ENCODE results near the gene C1QTNF9. TPM values are rescaled to one million over a fixed set of nuclear protein-coding genes. Genes with fewer than 3 reads are reported as not detected.
"Not testable (repeated sequence)": the region's sequence is repeated elsewhere in the genome, so short reads cannot be mapped to it uniquely, and the experiment has no call there.

Gene C1QTNF9
- total RNA-seq, 1 experiment from 2014 or later = not detected

GRCh38 chr13:24323036-24323738 is 13.8 kb downstream of the C1QTNF9 start:
- no peaks in the 10 kb centered on the region for H3K27me3 ChIP-seq
- H3K27ac ChIP-seq = no peak overlapping the region
- DNase-seq = no peak
- no peaks in the 10 kb centered on the region for H3K36me3 ChIP-seq
- H3K9me3 ChIP-seq (replicated peaks) = no peaks in the 10 kb centered on the region
- no peaks in the 10 kb centered on the region for H3K4me1 ChIP-seq
- no peak overlapping the region for H3K4me3 ChIP-seq

- H3K27ac ChIP-seq = no peak overlapping the region
- DNase-seq = no peak
These were observed 14.3 kb downstream of the C1QTNF9 start for GRCh38 chr13:24323739-24324075.

GRCh38 chr13:24327598-24327997 is 18.2 kb downstream of the C1QTNF9 start:
- H3K27ac ChIP-seq; H3K9me3 ChIP-seq (replicated peaks); H3K4me3 ChIP-seq; H3K4me1 ChIP-seq; H3K36me3 ChIP-seq; H3K27me3 ChIP-seq; DNase-seq: not testable (repeated sequence)

More at GRCh38 chr13:24323739-24324075, 14.3 kb downstream of the C1QTNF9 start:
- H3K9me3 ChIP-seq (replicated peaks) = no peaks in the 10 kb centered on the region
- H3K4me3 ChIP-seq = no peak overlapping the region
- H3K36me3 ChIP-seq = no peaks in the 10 kb centered on the region
- no peaks in the 10 kb centered on the region for H3K27me3 ChIP-seq
- H3K4me1 ChIP-seq = no peaks in the 10 kb centered on the region

- no peaks in the 10 kb centered on the region for H3K4me1 ChIP-seq
- no peaks in the 10 kb centered on the region for H3K9me3 ChIP-seq (replicated peaks)
- H3K36me3 ChIP-seq = no peaks in the 10 kb centered on the region
- H3K4me3 ChIP-seq = no peak overlapping the region
- DNase-seq = no peak
- no peak overlapping the region for H3K27ac ChIP-seq
- H3K27me3 ChIP-seq = no peaks in the 10 kb centered on the region
These were observed 18.8 kb downstream of the C1QTNF9 start for GRCh38 chr13:24328145-24328544.

GRCh38 chr13:24338721-24339120 is 29.3 kb downstream of the C1QTNF9 start:
- no peaks in the 10 kb centered on the region for H3K9me3 ChIP-seq (replicated peaks)
- no peaks in the 10 kb centered on the region for H3K27me3 ChIP-seq
- H3K36me3 ChIP-seq = no peaks in the 10 kb centered on the region
- no peak overlapping the region for H3K27ac ChIP-seq
- DNase-seq = no peak
- no peak overlapping the region for H3K4me3 ChIP-seq
- H3K4me1 ChIP-seq = no peaks in the 10 kb centered on the region

- Histone ChIP-seq H3K9me3 (replicated peaks) (no peaks in the 10 kb centered on the region), H3K27me3 (no peaks in the 10 kb centered on the region), H3K36me3 (no peaks in the 10 kb centered on the region), H3K4me1 (no peaks in the 10 kb centered on the region), H3K4me3 (no peak overlapping the region), H3K27ac (no peak overlapping the region)
- no peak for DNase-seq
These were observed 30.7 kb downstream of the C1QTNF9 start for GRCh38 chr13:24339937-24340607.

- no peaks in the 10 kb centered on the region for H3K9me3 ChIP-seq (replicated peaks)
- no peak for DNase-seq
- no peak overlapping the region for H3K4me3 ChIP-seq
- no peak overlapping the region for H3K27ac ChIP-seq
- H3K4me1 ChIP-seq = no peaks in the 10 kb centered on the region
- H3K27me3 ChIP-seq = no peaks in the 10 kb centered on the region
- H3K36me3 ChIP-seq = no peaks in the 10 kb centered on the region
These were observed 31.2 kb downstream of the C1QTNF9 start for GRCh38 chr13:24340608-24340955.

- H3K4me1 ChIP-seq = no peaks in the 10 kb centered on the region
- no peak for DNase-seq
- H3K27ac ChIP-seq = no peak overlapping the region
- H3K27me3 ChIP-seq = no peaks in the 10 kb centered on the region
- H3K4me3 ChIP-seq = no peak overlapping the region
- H3K9me3 ChIP-seq (replicated peaks) = no peaks in the 10 kb centered on the region
- no peaks in the 10 kb centered on the region for H3K36me3 ChIP-seq
These were observed 32.1 kb downstream of the C1QTNF9 start for GRCh38 chr13:24341439-24341838.

- Histone ChIP-seq H3K4me1 (no peaks in the 10 kb centered on the region), H3K9me3 (replicated peaks) (no peaks in the 10 kb centered on the region), H3K4me3 (no peak overlapping the region), H3K27me3 (no peaks in the 10 kb centered on the region), H3K27ac (no peak overlapping the region), H3K36me3 (no peaks in the 10 kb centered on the region)
- no peak for DNase-seq
These were observed 39.0 kb downstream of the C1QTNF9 start for GRCh38 chr13:24348385-24348784.

GRCh38 chr13:24348797-24349515 is 39.6 kb downstream of the C1QTNF9 start:
- no peaks in the 10 kb centered on the region for H3K36me3 ChIP-seq
- DNase-seq = no peak
- H3K27ac ChIP-seq = no peak overlapping the region
- no peaks in the 10 kb centered on the region for H3K27me3 ChIP-seq
- H3K4me1 ChIP-seq = no peaks in the 10 kb centered on the region
- H3K9me3 ChIP-seq (replicated peaks) = no peaks in the 10 kb centered on the region
- H3K4me3 ChIP-seq = no peak overlapping the region

- DNase-seq; H3K27me3 ChIP-seq; H3K36me3 ChIP-seq; H3K9me3 ChIP-seq (replicated peaks); H3K4me3 ChIP-seq; H3K27ac ChIP-seq; H3K4me1 ChIP-seq: not testable (repeated sequence)
These were observed 40.6 kb downstream of the C1QTNF9 start for GRCh38 chr13:24349778-24350664.

- Histone ChIP-seq H3K36me3 (no peaks in the 10 kb centered on the region), H3K27me3 (no peaks in the 10 kb centered on the region), H3K4me3 (no peak overlapping the region), H3K27ac (no peak overlapping the region), H3K4me1 (no peaks in the 10 kb centered on the region), H3K9me3 (replicated peaks) (no peaks in the 10 kb centered on the region)
- no peak for DNase-seq
These were observed 42.0 kb downstream of the C1QTNF9 start for GRCh38 chr13:24351423-24351822.

- H3K4me1 ChIP-seq = no peaks in the 10 kb centered on the region
- no peaks in the 10 kb centered on the region for H3K27me3 ChIP-seq
- H3K9me3 ChIP-seq (replicated peaks) = no peaks in the 10 kb centered on the region
- DNase-seq = no peak
- no peak overlapping the region for H3K4me3 ChIP-seq
- H3K27ac ChIP-seq = no peak overlapping the region
- H3K36me3 ChIP-seq = no peaks in the 10 kb centered on the region
These were observed 44.4 kb downstream of the C1QTNF9 start for GRCh38 chr13:24353736-24354135.

GRCh38 chr13:24355103-24355502 is 45.7 kb downstream of the C1QTNF9 start:
- no peak for DNase-seq
- no peaks in the 10 kb centered on the region for H3K4me1 ChIP-seq
- no peaks in the 10 kb centered on the region for H3K27me3 ChIP-seq
- no peak overlapping the region for H3K27ac ChIP-seq
- no peaks in the 10 kb centered on the region for H3K36me3 ChIP-seq
- no peaks in the 10 kb centered on the region for H3K9me3 ChIP-seq (replicated peaks)
- no peak overlapping the region for H3K4me3 ChIP-seq

- no peaks in the 10 kb centered on the region for H3K4me1 ChIP-seq
- no peaks in the 10 kb centered on the region for H3K36me3 ChIP-seq
- H3K27me3 ChIP-seq = no peaks in the 10 kb centered on the region
- H3K4me3 ChIP-seq = no peak overlapping the region
- no peak for DNase-seq
- no peaks in the 10 kb centered on the region for H3K9me3 ChIP-seq (replicated peaks)
- no peak overlapping the region for H3K27ac ChIP-seq
These were observed 46.9 kb downstream of the C1QTNF9 start for GRCh38 chr13:24356270-24356669.

Measured in SJCRH30 (cell line).